ENCODE results near the gene ZNF366. TPM values are rescaled to one million over a fixed set of nuclear protein-coding genes. Genes with fewer than 3 reads are reported as not detected.

The ZNF366 gene
- total and polyA plus RNA-seq, 2 of the 13 experiments (the other 11 are each of a cell fraction or from before 2014, with no cell fraction given) = not detected

- intact Hi-C loops (cut with micrococcal nuclease; ENCODE audit: unreplicated experiment) = no loop called here
- Histone ChIP-seq H3K4me1 (ENCODE audit: insufficient read depth, low read length) (no peaks in the 10 kb centered on the region), H3K27me3 (ENCODE audit: control insufficient read depth in 1 of 2, insufficient read depth in 2 of 2, low read length in 2 of 2) (peaks cover 0 to 10% of the 10 kb centered on the region in 2 experiments; a peak in 2 of 5 replicates), H3K9ac (ENCODE audit: insufficient read depth, low read depth, low read length) (no peak overlapping the region), H3K36me3 (replicated peaks in 1 of 2; ENCODE audit: control insufficient read depth in 1 of 2, insufficient read depth in 2 of 2, low read length in 2 of 2) (no peaks in the 10 kb centered on the region), H4K20me1 (ENCODE audit: insufficient read depth, low read length) (no peaks in the 10 kb centered on the region), H3K4me3 (replicated peaks in 1 of 3; ENCODE audit: insufficient read depth in 1 of 3, low read depth in 2 of 3, low read length in 3 of 3) (no peak overlapping the region), H2AFZ (ENCODE audit: low read length) (no peak overlapping the region), H3K4me2 (ENCODE audit: low read depth, low read length) (no peak overlapping the region), H3K79me2 (ENCODE audit: insufficient read depth, low read length) (no peaks in the 10 kb centered on the region), H3K9me3 (ENCODE audit: low read length) (no peaks in the 10 kb centered on the region), H3K27ac (ENCODE audit: extremely low read length, insufficient read depth, low read length) (no peak overlapping the region)
- WGBS (ENCODE audit: low lambda C conversion rate) = 65% methylated on average over 9 of the region's 27 CpGs
- DNase-seq (ENCODE audit: low spot score) (no peak), FAIRE-seq (no peak), ATAC-seq (no peak)
- ChIA-PET CTCF (ENCODE audit: low intra/inter-chr PET ratio, low total read pairs) (no interaction called here), POLR2A (no interaction called here)
- in situ Hi-C loops (cut with HindIII; ENCODE audit: extremely low pct_ligation_motif_present, low pct_unique_long_range_greater_than_20kb) = no loop called here
- no TSS peak for BruUV-seq (replicated peaks)
- no peak for TF ChIP-seq MTA3 (CRISPR knock-in tag; IDR thresholded peaks at IDR 0.05)
- no peak for TF ChIP-seq SAP130 (CRISPR knock-in tag; IDR thresholded peaks at IDR 0.05; ENCODE audit: low read depth)
- TF ChIP-seq SP4 (CRISPR knock-in tag; IDR thresholded peaks at IDR 0.05) = no peak
- TF ChIP-seq RFXANK (CRISPR knock-in tag; IDR thresholded peaks at IDR 0.05) = no peak
- TF ChIP-seq SETDB1 (CRISPR knock-in tag; IDR thresholded peaks at IDR 0.05; ENCODE audit: borderline replicate concordance) = no peak
- TF ChIP-seq ZNF10 (CRISPR knock-in tag; IDR thresholded peaks at IDR 0.05; ENCODE audit: borderline replicate concordance, low read depth) = no peak
- no peak for TF ChIP-seq RORA (CRISPR knock-in tag; IDR thresholded peaks at IDR 0.05)
- TF ChIP-seq ZNF678 (CRISPR knock-in tag; IDR thresholded peaks at IDR 0.05) = no peak
- no peak for TF ChIP-seq THRA (CRISPR knock-in tag; IDR thresholded peaks at IDR 0.05; ENCODE audit: borderline replicate concordance)
- no peak for TF ChIP-seq HDAC2 (CRISPR knock-in tag; IDR thresholded peaks at IDR 0.05)
- no peak for TF ChIP-seq ZNF691 (CRISPR knock-in tag; IDR thresholded peaks at IDR 0.05; ENCODE audit: borderline replicate concordance, low read depth)
- TF ChIP-seq ZNF569 (CRISPR knock-in tag; IDR thresholded peaks at IDR 0.05; ENCODE audit: borderline replicate concordance) = no peak
- TF ChIP-seq, protein P1, sequence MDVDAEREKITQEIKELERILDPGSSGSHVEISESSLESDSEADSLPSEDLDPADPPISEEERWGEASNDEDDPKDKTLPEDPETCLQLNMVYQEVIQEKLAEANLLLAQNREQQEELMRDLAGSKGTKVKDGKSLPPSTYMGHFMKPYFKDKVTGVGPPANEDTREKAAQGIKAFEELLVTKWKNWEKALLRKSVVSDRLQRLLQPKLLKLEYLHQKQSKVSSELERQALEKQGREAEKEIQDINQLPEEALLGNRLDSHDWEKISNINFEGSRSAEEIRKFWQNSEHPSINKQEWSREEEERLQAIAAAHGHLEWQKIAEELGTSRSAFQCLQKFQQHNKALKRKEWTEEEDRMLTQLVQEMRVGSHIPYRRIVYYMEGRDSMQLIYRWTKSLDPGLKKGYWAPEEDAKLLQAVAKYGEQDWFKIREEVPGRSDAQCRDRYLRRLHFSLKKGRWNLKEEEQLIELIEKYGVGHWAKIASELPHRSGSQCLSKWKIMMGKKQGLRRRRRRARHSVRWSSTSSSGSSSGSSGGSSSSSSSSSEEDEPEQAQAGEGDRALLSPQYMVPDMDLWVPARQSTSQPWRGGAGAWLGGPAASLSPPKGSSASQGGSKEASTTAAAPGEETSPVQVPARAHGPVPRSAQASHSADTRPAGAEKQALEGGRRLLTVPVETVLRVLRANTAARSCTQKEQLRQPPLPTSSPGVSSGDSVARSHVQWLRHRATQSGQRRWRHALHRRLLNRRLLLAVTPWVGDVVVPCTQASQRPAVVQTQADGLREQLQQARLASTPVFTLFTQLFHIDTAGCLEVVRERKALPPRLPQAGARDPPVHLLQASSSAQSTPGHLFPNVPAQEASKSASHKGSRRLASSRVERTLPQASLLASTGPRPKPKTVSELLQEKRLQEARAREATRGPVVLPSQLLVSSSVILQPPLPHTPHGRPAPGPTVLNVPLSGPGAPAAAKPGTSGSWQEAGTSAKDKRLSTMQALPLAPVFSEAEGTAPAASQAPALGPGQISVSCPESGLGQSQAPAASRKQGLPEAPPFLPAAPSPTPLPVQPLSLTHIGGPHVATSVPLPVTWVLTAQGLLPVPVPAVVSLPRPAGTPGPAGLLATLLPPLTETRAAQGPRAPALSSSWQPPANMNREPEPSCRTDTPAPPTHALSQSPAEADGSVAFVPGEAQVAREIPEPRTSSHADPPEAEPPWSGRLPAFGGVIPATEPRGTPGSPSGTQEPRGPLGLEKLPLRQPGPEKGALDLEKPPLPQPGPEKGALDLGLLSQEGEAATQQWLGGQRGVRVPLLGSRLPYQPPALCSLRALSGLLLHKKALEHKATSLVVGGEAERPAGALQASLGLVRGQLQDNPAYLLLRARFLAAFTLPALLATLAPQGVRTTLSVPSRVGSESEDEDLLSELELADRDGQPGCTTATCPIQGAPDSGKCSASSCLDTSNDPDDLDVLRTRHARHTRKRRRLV (CRISPR knock-in tag; IDR thresholded peaks at IDR 0.05) = no peak
- TF ChIP-seq SIN3B (IDR thresholded peaks at IDR 0.05; ENCODE audit: low read length) = no peak
- TF ChIP-seq TGIF2 (CRISPR knock-in tag; IDR thresholded peaks at IDR 0.05) = no peak
- TF ChIP-seq ARID3A (IDR thresholded peaks at IDR 0.05; ENCODE audit: low read depth, low read length) = no peak
Measured at GRCh38 chr5:72460413-72460812, 46.8 kb downstream of the ZNF366 start.

Data from HepG2 (cell line).